AG08395 (cell line): ENCODE measurements around the gene ELMO1.

Experiments used
- DNase-seq: peaks from one replicate; pipeline ENCODE4 v3.0.0; 2012; ENCODE audit warnings: mixed read lengths, low spot score

Gene ELMO1

GRCh38 chr7:37448636-37449361, at the start of gene ELMO1:
TSS of gene ELMO1 (minus strand) at chr7:37448864. CDS start at chr7:37342690, 106,174 bp downstream.
- peak; percentile 48 for DNase-seq

- no peak for DNase-seq
Measured at GRCh38 chr7:37497576-37497975, 48.9 kb upstream of the ELMO1 start.

GRCh38 chr7:37495574-37496184, 47.0 kb upstream of the ELMO1 start:
- DNase-seq = peak; percentile 24

- no peak for DNase-seq
Measured at GRCh38 chr7:37494926-37495325, 46.3 kb upstream of the ELMO1 start.

GRCh38 chr7:37493810-37494209, 45.1 kb upstream of the ELMO1 start:
- no peak for DNase-seq

DNA sequence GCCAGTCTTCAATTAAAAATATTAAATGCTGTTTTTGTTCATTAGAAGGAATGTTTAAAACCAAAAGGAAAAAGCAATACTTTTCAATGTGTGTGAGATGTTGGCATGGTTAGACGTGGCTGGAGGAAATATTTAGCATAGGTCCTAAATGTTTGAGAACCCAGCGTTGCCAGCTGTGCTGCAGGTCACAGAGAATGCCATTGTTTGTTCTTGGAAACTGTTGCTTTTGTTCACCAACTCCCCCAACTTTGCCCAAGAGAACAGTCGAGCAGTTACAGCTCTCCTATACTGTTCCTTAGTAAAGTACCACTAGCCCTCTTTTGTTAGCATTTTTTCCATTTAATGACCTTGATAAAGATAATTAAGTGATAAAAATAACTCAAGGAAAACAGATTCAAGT, 44.5 kb upstream of the ELMO1 start:
- no peak for DNase-seq

- DNase-seq = no peak
Measured at GRCh38 chr7:37491919-37492694, 43.4 kb upstream of the ELMO1 start.

DNA sequence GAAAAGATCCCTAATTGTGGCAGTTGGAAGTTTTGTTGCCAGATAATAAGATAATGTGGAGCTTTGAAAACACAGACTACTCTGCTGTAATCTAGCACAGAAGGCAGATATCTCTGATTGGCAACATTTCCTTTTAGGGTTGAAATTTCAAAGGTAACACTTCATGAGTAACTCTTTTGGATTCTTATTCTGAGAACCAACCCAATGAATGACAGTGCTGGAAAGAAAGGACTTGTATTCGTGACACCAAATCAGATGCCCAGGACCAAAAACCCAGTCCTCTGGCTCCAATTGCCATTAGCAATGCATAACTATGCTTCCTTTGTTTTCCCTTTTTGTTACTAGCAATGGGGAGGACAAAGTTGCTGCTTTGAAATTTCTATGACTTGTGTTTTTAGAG, 41.0 kb upstream of the ELMO1 start:
- DNase-seq = no peak

GRCh38 chr7:37488163-37488764, 39.6 kb upstream of the ELMO1 start:
- DNase-seq = no peak

GRCh38 chr7:37484426-37485073, 35.9 kb upstream of the ELMO1 start:
- DNase-seq = no peak

DNA sequence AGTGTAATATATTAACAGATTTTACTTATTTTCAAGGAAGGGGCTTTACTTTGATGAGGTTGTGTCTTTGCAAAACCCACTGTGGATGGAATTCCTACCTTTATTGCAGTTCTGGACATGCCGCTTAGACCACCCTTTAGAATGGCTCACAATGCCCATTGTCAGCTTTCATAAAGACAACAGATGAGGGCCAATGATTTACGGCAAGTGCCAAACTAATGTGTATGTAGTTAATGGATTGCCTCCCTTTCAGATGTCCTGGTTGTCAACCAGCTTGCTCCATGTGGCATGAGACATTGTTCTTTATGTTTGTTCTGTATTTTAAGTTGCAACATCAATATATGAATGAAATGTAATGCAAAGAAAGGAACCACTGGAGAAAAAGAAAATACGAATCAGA, 35.0 kb upstream of the ELMO1 start:
- DNase-seq = no peak

DNA sequence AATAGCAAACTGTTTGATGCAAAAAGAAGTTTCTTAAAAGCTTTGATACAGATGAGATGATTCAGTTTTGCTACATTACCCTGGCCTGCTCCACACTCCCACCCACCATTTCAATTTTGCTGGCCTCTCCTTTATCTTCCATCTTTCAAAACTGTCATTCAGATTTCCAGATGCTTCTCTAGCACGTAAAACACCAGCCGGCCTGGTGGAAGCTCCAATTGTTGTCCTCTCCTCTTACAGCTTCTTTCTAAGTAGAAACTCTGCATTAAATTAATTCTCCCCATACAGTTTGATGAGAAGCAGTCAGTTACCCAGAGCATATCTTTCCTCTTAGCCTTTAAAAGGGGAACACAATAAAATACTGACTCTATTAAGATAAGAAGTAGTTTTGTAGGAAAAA, 34.3 kb upstream of the ELMO1 start:
- DNase-seq = no peak

DNA sequence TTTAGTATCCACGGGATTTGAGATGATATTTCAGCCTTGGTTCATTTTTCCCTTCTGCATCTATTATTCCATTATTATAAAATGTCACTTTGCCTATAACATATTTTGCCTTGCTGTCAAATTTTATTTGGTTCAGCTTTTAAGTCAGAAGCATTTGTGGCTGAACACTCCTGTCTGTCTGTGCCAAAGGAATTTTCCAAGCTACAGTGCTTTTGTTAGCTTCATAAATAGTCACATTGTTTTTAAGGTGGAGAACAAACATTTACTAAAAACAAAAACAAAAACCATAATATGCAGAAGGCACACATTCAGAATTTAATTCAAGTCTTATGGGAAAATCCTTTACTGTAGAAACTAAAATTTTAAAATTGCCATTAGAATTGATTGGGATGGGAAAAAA, 33.8 kb upstream of the ELMO1 start:
- DNase-seq = no peak

DNA sequence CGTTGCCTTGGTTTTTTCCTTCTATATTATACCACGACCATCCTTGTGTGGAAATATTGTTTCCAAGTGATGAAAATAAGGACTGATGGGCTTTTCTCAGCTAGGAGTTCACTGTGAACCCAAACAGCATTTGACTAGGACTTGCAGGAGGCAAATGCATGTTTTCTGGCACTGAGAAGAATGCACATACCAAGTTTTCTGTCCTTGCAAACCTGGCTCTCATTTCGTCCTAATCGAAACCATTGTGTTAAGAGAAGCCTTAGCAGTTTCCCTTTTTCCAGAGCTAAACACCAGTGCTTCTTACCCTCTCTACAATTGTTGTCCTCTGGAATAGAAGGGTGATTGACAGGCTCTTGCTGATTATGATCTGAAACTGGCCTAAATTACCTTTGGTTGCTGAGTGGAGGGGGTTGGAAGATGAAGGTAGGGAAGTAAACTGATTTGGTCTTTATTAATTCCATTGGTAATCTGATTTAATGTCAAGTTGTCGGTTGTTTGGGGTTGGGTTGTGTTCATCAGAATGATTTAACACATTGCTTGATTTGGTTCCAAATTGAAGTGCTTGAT, 33.1 kb upstream of the ELMO1 start:
- DNase-seq = no peak

DNA sequence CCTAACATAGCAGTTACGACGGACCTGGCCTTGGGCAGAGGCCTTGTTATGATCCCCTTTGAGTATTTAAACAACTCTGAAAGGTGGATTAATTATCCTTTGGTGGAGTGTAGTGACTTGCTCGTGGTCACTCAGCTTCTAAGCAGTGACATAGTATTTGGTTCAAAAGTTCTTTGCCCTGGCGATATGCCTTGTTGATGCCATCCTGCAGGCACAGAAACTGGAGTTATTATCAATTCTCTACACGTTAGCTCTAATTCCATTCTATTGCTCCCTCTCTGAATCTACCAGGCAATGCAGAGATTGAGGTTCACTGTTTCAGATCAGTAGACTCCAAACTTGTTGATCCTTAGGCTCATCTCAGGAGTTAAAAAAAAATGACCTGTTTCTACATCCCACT, 32.5 kb upstream of the ELMO1 start:
- DNase-seq = no peak

DNA sequence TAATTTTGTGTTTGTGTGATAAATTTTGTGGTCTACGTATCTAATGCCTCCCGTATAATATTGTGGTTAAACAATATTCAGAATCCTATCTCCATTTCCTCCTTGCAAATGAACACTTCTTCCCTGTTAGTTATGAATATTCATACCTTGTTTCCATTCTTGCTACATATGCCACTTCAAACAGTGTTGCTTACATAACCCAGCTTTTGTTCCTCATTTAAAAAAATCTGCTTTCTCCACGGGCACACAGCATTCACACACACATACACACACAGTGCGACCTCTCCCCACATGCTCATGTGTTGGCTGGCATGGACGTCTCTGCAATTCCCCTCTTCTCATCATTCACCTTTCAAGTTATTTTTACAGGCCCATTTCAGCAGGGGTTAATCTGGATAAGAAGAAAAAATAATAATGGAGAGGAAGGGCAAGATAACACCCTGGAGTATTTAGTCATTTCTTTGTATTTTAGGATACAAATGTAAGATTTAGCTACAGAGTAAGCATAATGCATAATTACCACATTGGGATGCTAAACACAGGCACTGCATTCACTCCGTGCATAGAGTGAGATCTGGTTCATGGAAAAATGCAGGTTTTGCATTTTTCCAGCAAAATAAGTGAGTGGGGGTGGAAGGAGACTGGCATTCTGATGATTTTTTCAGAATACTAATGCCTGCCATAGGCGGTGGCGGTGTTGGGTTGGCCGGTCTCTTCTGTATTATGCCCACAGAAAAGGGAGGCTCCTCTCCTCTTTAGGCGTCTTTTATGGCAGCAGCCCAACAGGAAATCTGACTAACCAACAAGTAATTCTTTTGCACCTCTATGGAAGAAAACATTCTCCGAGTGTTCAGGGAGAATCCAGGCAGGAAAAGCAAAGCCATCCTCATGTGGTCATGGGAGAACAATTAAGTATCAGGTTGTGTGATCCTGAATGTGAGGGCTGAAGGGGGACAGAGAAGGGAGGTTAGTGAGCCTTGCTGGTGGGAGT, 31.7 kb upstream of the ELMO1 start:
- no peak for DNase-seq

GRCh38 chr7:37476881-37477450, 28.3 kb upstream of the ELMO1 start:
- DNase-seq = no peak

GRCh38 chr7:37476428-37476827, 27.8 kb upstream of the ELMO1 start:
- DNase-seq = no peak

GRCh38 chr7:37475646-37476045, 27.0 kb upstream of the ELMO1 start:
- DNase-seq = no peak

- no peak for DNase-seq
Measured at GRCh38 chr7:37471619-37472018, 23.0 kb upstream of the ELMO1 start.
